ENCODE measurements around the gene POLR2F. TPM values are rescaled to one million over a fixed set of nuclear protein-coding genes. Genes with fewer than 3 reads are reported as not detected.

The POLR2F gene
- total RNA-seq, 1 donor from 2014 or later = 137 TPM

GRCh38 chr22:37959231-37959825, 5.8 kb downstream of the POLR2F start:
- no peak overlapping the region for H3K27ac Mint-ChIP-seq (ENCODE audit: unreplicated experiment)
- H3K9me3 Mint-ChIP-seq = no peaks in the 10 kb centered on the region
- H3K36me3 Mint-ChIP-seq (ENCODE audit: low read depth) = peaks cover 31% of the 10 kb centered on the region
- H3K27me3 Mint-ChIP-seq (ENCODE audit: low read depth) = no peaks in the 10 kb centered on the region
- no peak for TF ChIP-seq CTCF (conservative IDR thresholded peaks at IDR 0.05)
- DNase-seq (ENCODE audit: low read depth, low spot score) = no peak
- peak overlapping the region; percentile 33 for H3K4me3 Mint-ChIP-seq
- peaks cover 16% of the 10 kb centered on the region for H3K4me1 Mint-ChIP-seq

- Mint-ChIP-seq H3K4me1 (peaks cover 17% of the 10 kb centered on the region), H3K4me3 (no peak overlapping the region), H3K27ac (ENCODE audit: unreplicated experiment) (no peak overlapping the region), H3K36me3 (ENCODE audit: low read depth) (peaks cover 37% of the 10 kb centered on the region), H3K9me3 (no peaks in the 10 kb centered on the region), H3K27me3 (ENCODE audit: low read depth) (peaks cover 4% of the 10 kb centered on the region)
- DNase-seq (ENCODE audit: low read depth, low spot score) = no peak
- TF ChIP-seq CTCF (conservative IDR thresholded peaks at IDR 0.05) = no peak
Observed at GRCh38 chr22:37961062-37961461, 7.6 kb downstream of the POLR2F start.

GRCh38 chr22:37965940-37966664, 12.6 kb downstream of the POLR2F start:
- H3K4me3 Mint-ChIP-seq = peak overlapping the region; percentile 92
- TF ChIP-seq CTCF (conservative IDR thresholded peaks at IDR 0.05) = no peak
- peaks cover 42% of the 10 kb centered on the region for H3K27me3 Mint-ChIP-seq (ENCODE audit: low read depth)
- peaks cover 37% of the 10 kb centered on the region for H3K36me3 Mint-ChIP-seq (ENCODE audit: low read depth)
- H3K4me1 Mint-ChIP-seq = peaks cover 50% of the 10 kb centered on the region
- no peaks in the 10 kb centered on the region for H3K9me3 Mint-ChIP-seq
- H3K27ac Mint-ChIP-seq (ENCODE audit: unreplicated experiment) = no peak overlapping the region
- DNase-seq (ENCODE audit: low read depth, low spot score) = no peak

- peak overlapping the region; percentile 92 for H3K4me3 Mint-ChIP-seq
- H3K9me3 Mint-ChIP-seq = no peaks in the 10 kb centered on the region
- no peak for DNase-seq (ENCODE audit: low read depth, low spot score)
- H3K27me3 Mint-ChIP-seq (ENCODE audit: low read depth) = peaks cover 51% of the 10 kb centered on the region
- H3K36me3 Mint-ChIP-seq (ENCODE audit: low read depth) = peaks cover 38% of the 10 kb centered on the region
- H3K27ac Mint-ChIP-seq (ENCODE audit: unreplicated experiment) = peak overlapping the region; percentile 95
- TF ChIP-seq CTCF (conservative IDR thresholded peaks at IDR 0.05) = no peak
- peaks cover 60% of the 10 kb centered on the region for H3K4me1 Mint-ChIP-seq
Observed at GRCh38 chr22:37967147-37967546, 13.6 kb downstream of the POLR2F start.

GRCh38 chr22:37967637-37968451, 14.3 kb downstream of the POLR2F start:
- peak overlapping the region; percentile 95 for H3K27ac Mint-ChIP-seq (ENCODE audit: unreplicated experiment)
- DNase-seq (ENCODE audit: low read depth, low spot score) = no peak
- peak overlapping the region; percentile 92 for H3K4me3 Mint-ChIP-seq

More at GRCh38 chr22:37967637-37968451, 14.3 kb downstream of the POLR2F start:
- H3K36me3 Mint-ChIP-seq (ENCODE audit: low read depth) = peaks cover 38% of the 10 kb centered on the region
- H3K9me3 Mint-ChIP-seq = no peaks in the 10 kb centered on the region
- TF ChIP-seq CTCF (conservative IDR thresholded peaks at IDR 0.05) = no peak
- H3K27me3 Mint-ChIP-seq (ENCODE audit: low read depth) = peaks cover 56% of the 10 kb centered on the region
- H3K4me1 Mint-ChIP-seq = peaks cover 64% of the 10 kb centered on the region

Measured in neural crest cell (in vitro differentiated cells).